Measurements from ENCODE around the gene SLC35F4. TPM values are rescaled to one million over a fixed set of nuclear protein-coding genes. Genes with fewer than 3 reads are reported as not detected.

The SLC35F4 gene
- total RNA-seq, 1 donor from 2014 or later: 0.14 TPM

DNA sequence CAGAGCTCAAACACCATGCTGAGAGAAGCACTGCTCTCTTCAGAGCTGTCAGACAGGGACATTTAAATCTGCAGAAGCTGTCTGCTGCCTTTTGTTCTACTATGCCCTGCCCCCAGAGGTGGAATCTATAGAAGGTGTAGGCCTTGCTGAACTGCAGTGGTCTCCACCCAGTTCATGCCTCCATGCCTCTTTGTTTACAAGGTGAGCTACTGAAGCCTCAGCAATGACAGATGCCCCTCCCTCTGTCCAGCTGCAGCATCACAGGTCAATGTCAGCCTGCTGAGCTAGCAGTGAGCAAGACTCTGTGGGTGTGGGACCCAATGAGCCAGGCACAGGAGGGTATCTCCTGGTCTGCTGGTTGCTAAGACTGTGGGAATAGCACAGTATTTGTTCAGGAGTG is 346.8 kb downstream of the SLC35F4 start:
- Mint-ChIP-seq H3K4me1 (ENCODE audit: low read depth) (no peaks in the 10 kb centered on the region), H3K9me3 (ENCODE audit: low read depth) (peaks cover 51% of the 10 kb centered on the region), H3K36me3 (ENCODE audit: insufficient read depth) (peaks cover 5% of the 10 kb centered on the region), H3K27me3 (no peaks in the 10 kb centered on the region), H3K4me3 (ENCODE audit: low read depth) (no peak overlapping the region), H3K27ac (no peak overlapping the region)
- DNase-seq (ENCODE audit: low spot score, unreplicated experiment): no peak
- TF ChIP-seq, protein P1, sequence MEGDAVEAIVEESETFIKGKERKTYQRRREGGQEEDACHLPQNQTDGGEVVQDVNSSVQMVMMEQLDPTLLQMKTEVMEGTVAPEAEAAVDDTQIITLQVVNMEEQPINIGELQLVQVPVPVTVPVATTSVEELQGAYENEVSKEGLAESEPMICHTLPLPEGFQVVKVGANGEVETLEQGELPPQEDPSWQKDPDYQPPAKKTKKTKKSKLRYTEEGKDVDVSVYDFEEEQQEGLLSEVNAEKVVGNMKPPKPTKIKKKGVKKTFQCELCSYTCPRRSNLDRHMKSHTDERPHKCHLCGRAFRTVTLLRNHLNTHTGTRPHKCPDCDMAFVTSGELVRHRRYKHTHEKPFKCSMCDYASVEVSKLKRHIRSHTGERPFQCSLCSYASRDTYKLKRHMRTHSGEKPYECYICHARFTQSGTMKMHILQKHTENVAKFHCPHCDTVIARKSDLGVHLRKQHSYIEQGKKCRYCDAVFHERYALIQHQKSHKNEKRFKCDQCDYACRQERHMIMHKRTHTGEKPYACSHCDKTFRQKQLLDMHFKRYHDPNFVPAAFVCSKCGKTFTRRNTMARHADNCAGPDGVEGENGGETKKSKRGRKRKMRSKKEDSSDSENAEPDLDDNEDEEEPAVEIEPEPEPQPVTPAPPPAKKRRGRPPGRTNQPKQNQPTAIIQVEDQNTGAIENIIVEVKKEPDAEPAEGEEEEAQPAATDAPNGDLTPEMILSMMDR (IDR thresholded peaks at IDR 0.05; ENCODE audit: unreplicated experiment): no peak
